ENCODE measurements around the gene GFM1. TPM values are rescaled to one million over a fixed set of nuclear protein-coding genes. Genes with fewer than 3 reads are reported as not detected.
A peak's percentile ranks its signal among the peaks of the same experiment; 100 is the strongest.

The GFM1 gene
- total RNA-seq, 2 experiments from 2014 or later = 50.5 to 51.4 TPM

- Mint-ChIP-seq H3K36me3 (ENCODE audit: low read depth) (peaks cover 44% of the 10 kb centered on the region), H3K4me1 (peaks cover 2% of the 10 kb centered on the region), H3K9me3 (ENCODE audit: low read depth) (no peaks in the 10 kb centered on the region), H3K27me3 (no peaks in the 10 kb centered on the region), H3K27ac (no peak overlapping the region), H3K4me3 (no peak overlapping the region)
- ChIA-PET POLR2A (no interaction called here), CTCF (interaction anchor here (0.6 to 2.6 kb wide), 4 partner anchors 8 to 24 kb away, joined by 3 to 10 read pairs (median 4); no protein-coding TSS in a partner anchor)
- ATAC-seq (no peak), DNase-seq (no peak)
- intact Hi-C loops (cut with DNase I, micrococcal nuclease) = no loop called here
These were observed 58.6 kb downstream of the GFM1 start for GRCh38 chr3:158702815-158703481.

GRCh38 chr3:158703566-158703965 lies 59.2 kb downstream of the GFM1 start:
- POLR2A ChIA-PET = no interaction called here
- intact Hi-C loops (cut with DNase I, micrococcal nuclease) = no loop called here
- Mint-ChIP-seq H3K4me3 (no peak overlapping the region), H3K4me1 (peaks cover 2% of the 10 kb centered on the region), H3K36me3 (ENCODE audit: low read depth) (peaks cover 49% of the 10 kb centered on the region), H3K27ac (no peak overlapping the region), H3K9me3 (ENCODE audit: low read depth) (no peaks in the 10 kb centered on the region), H3K27me3 (no peaks in the 10 kb centered on the region)
- no peak for DNase-seq
- CTCF ChIA-PET = interaction anchor here (0.7 to 2.6 kb wide), 3 partner anchors 9 to 24 kb away, joined by 3 to 10 read pairs (median 3); no protein-coding TSS in a partner anchor
- ATAC-seq = no peak

DNA sequence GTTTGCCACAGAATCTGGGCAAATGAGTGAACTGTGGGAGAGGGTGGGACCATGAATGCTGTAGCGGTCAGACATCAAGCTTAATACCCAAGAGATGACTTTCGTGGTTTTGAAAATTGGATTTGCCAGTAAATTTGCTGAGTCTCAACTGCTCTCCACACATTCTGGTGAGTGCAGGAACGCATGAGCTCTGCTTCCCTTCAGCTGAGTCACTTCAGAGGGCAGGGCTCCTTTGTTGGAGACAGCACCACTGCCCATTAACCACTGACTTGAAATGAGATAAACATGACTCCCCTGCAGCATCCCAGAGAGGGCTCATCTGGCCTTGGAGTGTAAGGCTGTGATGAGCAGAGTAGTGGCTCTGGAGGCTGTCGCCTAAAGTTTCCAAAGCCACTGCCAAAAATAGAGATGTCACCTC lies 65.3 kb downstream of the GFM1 start:
- Mint-ChIP-seq H3K27me3 (no peaks in the 10 kb centered on the region), H3K4me3 (no peak overlapping the region), H3K27ac (no peak overlapping the region), H3K36me3 (ENCODE audit: low read depth) (peaks cover 65% of the 10 kb centered on the region), H3K9me3 (ENCODE audit: low read depth) (no peaks in the 10 kb centered on the region), H3K4me1 (peaks cover 30% of the 10 kb centered on the region)
- ChIA-PET CTCF (interaction anchor here (0.7 kb wide), 1 partner anchor 65 kb away, joined by 3 read pairs; no protein-coding TSS in a partner anchor), POLR2A (interaction anchor here (0.6 kb wide), 1 partner anchor 1535 kb away, joined by 3 read pairs; no protein-coding TSS in a partner anchor)
- intact Hi-C loops (cut with DNase I, micrococcal nuclease) = no loop called here
- no peak for ATAC-seq
- no peak for DNase-seq

DNA sequence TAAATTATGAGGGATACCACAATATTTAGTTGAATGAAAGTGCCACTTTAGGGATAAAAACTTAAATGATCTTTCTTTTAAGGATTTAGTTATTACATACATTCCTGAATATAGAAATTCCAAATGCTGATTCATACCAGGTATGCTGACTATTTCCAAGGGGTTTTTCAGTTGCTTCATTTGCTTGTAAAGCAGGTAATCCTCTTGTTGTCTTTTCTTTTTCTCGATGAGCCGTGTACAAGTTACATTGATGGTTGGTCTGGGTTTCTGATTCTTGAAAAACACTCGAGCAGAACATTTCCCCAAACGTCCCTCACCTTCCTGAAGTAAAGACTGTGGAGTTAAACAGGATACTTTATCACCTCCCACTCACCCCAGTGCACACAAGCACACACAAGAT lies 66.3 kb downstream of the GFM1 start:
- no peaks in the 10 kb centered on the region for H3K9me3 Mint-ChIP-seq (ENCODE audit: low read depth)
- ChIA-PET POLR2A (no interaction called here), CTCF (interaction anchor here (0.7 to 1.5 kb wide), 2 partner anchors 18 to 73 kb away, joined by 3 to 4 read pairs; no protein-coding TSS in a partner anchor)
- H3K27me3 Mint-ChIP-seq = no peaks in the 10 kb centered on the region
- peaks cover 60% of the 10 kb centered on the region for H3K36me3 Mint-ChIP-seq (ENCODE audit: low read depth)
- DNase-seq = no peak
- intact Hi-C loops (cut with DNase I, micrococcal nuclease) = no loop called here
- H3K4me3 Mint-ChIP-seq = no peak overlapping the region
- ATAC-seq = no peak
- peak overlapping the region; percentile 70 for H3K27ac Mint-ChIP-seq
- H3K4me1 Mint-ChIP-seq = peaks cover 30% of the 10 kb centered on the region

DNA sequence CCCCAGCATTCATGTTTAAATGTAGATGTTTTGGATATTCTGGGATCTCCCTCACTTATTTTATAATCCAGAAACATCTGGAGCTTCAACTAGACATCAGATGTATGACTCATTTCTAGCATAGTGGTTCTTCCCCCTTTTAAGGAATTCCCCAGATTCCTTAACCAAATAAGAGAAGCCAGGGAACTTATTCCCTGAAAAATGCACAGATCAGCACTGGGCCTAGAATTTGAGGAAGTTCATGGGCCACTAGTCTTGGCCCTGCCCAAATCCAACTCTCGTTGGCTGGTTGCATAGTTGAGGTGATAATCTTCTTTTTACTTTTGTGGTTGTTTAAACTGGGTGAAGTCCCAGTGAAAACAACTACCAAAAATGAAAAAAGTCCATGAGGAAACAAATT lies 67.6 kb downstream of the GFM1 start:
- Mint-ChIP-seq H3K4me3 (no peak overlapping the region), H3K36me3 (ENCODE audit: low read depth) (peaks cover 52% of the 10 kb centered on the region), H3K4me1 (peaks cover 30% of the 10 kb centered on the region), H3K9me3 (ENCODE audit: low read depth) (no peaks in the 10 kb centered on the region), H3K27me3 (no peaks in the 10 kb centered on the region), H3K27ac (peak overlapping the region; percentile 35)
- POLR2A ChIA-PET = no interaction called here
- ATAC-seq = peak; percentile 36
- intact Hi-C loops (cut with DNase I, micrococcal nuclease) = no loop called here
- CTCF ChIA-PET = interaction anchor here (0.7 to 1.5 kb wide), 3 partner anchors 11 to 83 kb away, joined by 4 read pairs; no protein-coding TSS in a partner anchor
- no peak for DNase-seq

GRCh38 chr3:158712443-158712842 lies 68.1 kb downstream of the GFM1 start:
- POLR2A ChIA-PET = no interaction called here
- Mint-ChIP-seq H3K27me3 (no peaks in the 10 kb centered on the region), H3K9me3 (ENCODE audit: low read depth) (no peaks in the 10 kb centered on the region), H3K4me3 (no peak overlapping the region), H3K27ac (peak overlapping the region; percentile 16), H3K4me1 (peaks cover 30% of the 10 kb centered on the region), H3K36me3 (ENCODE audit: low read depth) (peaks cover 50% of the 10 kb centered on the region)
- no peak for DNase-seq
- CTCF ChIA-PET = interaction anchor here (0.7 to 1.3 kb wide), 5 partner anchors 10 to 89 kb away, joined by 3 to 6 read pairs (median 4); partner anchors contain the start of gene MFSD1
- intact Hi-C loops (cut with DNase I, micrococcal nuclease) = no loop called here
- no peak for ATAC-seq

GRCh38 chr3:158713094-158713499 lies 68.8 kb downstream of the GFM1 start:
- CTCF ChIA-PET = interaction anchor here (0.7 to 1.4 kb wide), 9 partner anchors 10 to 88 kb away, joined by 3 to 6 read pairs (median 3); partner anchors contain the start of genes LXN and MFSD1
- ATAC-seq = peak; percentile 69
- Mint-ChIP-seq H3K4me3 (no peak overlapping the region), H3K9me3 (ENCODE audit: low read depth) (no peaks in the 10 kb centered on the region), H3K27me3 (no peaks in the 10 kb centered on the region), H3K27ac (peak overlapping the region; percentile 16), H3K36me3 (ENCODE audit: low read depth) (peaks cover 44% of the 10 kb centered on the region), H3K4me1 (peaks cover 30% of the 10 kb centered on the region)
- intact Hi-C loops (cut with DNase I, micrococcal nuclease) = no loop called here
- POLR2A ChIA-PET = interaction anchor here (0.6 to 1.2 kb wide), 2 partner anchors 10 to 15 kb away, joined by 3 read pairs; no protein-coding TSS in a partner anchor
- DNase-seq = peak; percentile 24

- ChIA-PET CTCF (interaction anchor here (0.5 to 1.3 kb wide), 3 partner anchors 10 to 63 kb away, joined by 3 to 5 read pairs (median 3); no protein-coding TSS in a partner anchor), POLR2A (interaction anchor here (0.7 kb wide), 1 partner anchor 73 kb away, joined by 5 read pairs; the partner anchor contains the start of gene GFM1)
- ATAC-seq (no peak), DNase-seq (no peak)
- intact Hi-C loops (cut with DNase I, micrococcal nuclease) = no loop called here
- no peaks in the 10 kb centered on the region for H3K27me3 Mint-ChIP-seq
- peaks cover 35% of the 10 kb centered on the region for H3K4me1 Mint-ChIP-seq
- H3K27ac Mint-ChIP-seq = no peak overlapping the region
- H3K4me3 Mint-ChIP-seq = no peak overlapping the region
- no peaks in the 10 kb centered on the region for H3K9me3 Mint-ChIP-seq (ENCODE audit: low read depth)
- H3K36me3 Mint-ChIP-seq (ENCODE audit: low read depth) = peaks cover 34% of the 10 kb centered on the region
These were observed 73.2 kb downstream of the GFM1 start for GRCh38 chr3:158717576-158717975.

DNA sequence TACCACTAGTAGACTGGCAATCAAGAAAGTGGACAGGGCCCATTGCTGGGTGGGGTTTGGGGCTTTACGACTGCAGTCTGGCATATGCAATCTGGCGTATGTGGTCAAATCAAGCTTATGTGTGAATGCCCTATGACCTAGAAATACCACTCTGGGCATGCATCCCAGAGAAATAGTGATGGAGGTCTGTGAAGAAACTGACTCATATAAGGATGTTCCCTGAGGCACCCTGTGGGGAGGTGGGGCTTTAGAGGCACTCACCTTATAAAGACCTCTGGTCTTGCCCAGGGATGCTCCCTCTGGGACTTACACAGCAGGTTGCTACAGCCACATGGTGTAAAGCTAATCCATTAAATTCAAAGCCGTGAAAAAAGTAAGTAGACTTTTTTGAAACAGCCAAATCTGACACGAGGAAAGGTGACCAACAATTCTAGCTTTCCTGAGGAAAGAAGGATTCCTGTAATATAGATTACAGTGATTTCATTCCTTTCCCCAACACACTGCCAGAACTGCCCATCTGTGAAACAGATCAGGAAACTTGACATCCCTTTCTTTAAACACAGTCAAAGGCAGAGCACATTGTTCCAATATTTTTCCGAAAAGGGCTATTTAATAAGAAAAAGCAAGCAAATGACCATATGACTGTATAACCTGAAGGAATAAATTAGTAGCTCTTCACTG lies 74.3 kb downstream of the GFM1 start:
- Mint-ChIP-seq H3K27me3 (no peaks in the 10 kb centered on the region), H3K4me3 (no peak overlapping the region), H3K36me3 (ENCODE audit: low read depth) (peaks cover 33% of the 10 kb centered on the region), H3K9me3 (ENCODE audit: low read depth) (no peaks in the 10 kb centered on the region), H3K4me1 (peaks cover 34% of the 10 kb centered on the region), H3K27ac (no peak overlapping the region)
- CTCF ChIA-PET = interaction anchor here (0.6 to 0.7 kb wide), 2 partner anchors 9 to 73 kb away, joined by 3 to 4 read pairs; no protein-coding TSS in a partner anchor
- ATAC-seq = no peak
- intact Hi-C loops (cut with DNase I, micrococcal nuclease) = no loop called here
- POLR2A ChIA-PET = no interaction called here
- no peak for DNase-seq

GRCh38 chr3:158722108-158722507 lies 77.8 kb downstream of the GFM1 start:
- intact Hi-C loops (cut with DNase I, micrococcal nuclease) = no loop called here
- POLR2A ChIA-PET = no interaction called here
- H3K36me3 Mint-ChIP-seq (ENCODE audit: low read depth) = peaks cover 29% of the 10 kb centered on the region
- no peaks in the 10 kb centered on the region for H3K27me3 Mint-ChIP-seq
- CTCF ChIA-PET = interaction anchor here (0.6 to 2.1 kb wide), 2 partner anchors 70 to 81 kb away, joined by 3 to 11 read pairs; no protein-coding TSS in a partner anchor
- no peak overlapping the region for H3K4me3 Mint-ChIP-seq
- no peak overlapping the region for H3K27ac Mint-ChIP-seq
- ATAC-seq = no peak
- DNase-seq = no peak
- H3K9me3 Mint-ChIP-seq (ENCODE audit: low read depth) = no peaks in the 10 kb centered on the region
- peaks cover 34% of the 10 kb centered on the region for H3K4me1 Mint-ChIP-seq

- ChIA-PET POLR2A (no interaction called here), CTCF (interaction anchor here (0.5 to 2.1 kb wide), 7 partner anchors 26 to 72 kb away, joined by 3 to 11 read pairs (median 3); no protein-coding TSS in a partner anchor)
- no peak for ATAC-seq
- Mint-ChIP-seq H3K27ac (peak overlapping the region; percentile 89), H3K4me3 (no peak overlapping the region), H3K36me3 (ENCODE audit: low read depth) (peaks cover 23% of the 10 kb centered on the region), H3K9me3 (ENCODE audit: low read depth) (no peaks in the 10 kb centered on the region), H3K27me3 (no peaks in the 10 kb centered on the region), H3K4me1 (peaks cover 42% of the 10 kb centered on the region)
- intact Hi-C loops (cut with DNase I, micrococcal nuclease) = no loop called here
- DNase-seq = no peak
These were observed 79.7 kb downstream of the GFM1 start for GRCh38 chr3:158723991-158724390.
